Measurements from ENCODE around the gene NCAM2.

Gene NCAM2

GRCh38 chr21:21468003-21468402, 469.8 kb downstream of the NCAM2 start:
- no peak for DNase-seq

DNA sequence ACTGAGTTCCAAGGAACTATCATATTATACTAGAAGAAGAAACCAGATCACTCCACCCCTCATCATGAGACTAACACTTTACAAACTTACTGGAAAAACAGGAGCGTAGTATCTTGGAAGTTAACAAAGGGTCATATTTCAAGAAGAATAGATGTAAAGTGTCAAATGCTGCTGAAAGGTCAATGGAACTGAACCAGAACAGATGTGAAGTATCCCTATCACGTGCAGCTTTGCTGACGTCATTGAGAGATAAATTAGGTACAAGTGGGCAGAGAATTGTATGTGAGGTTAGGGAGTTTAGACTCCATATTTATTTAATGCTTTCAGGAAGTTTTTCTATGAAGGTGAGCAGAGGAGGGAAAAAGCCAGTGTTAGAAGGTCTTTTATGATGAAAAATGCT, 483.0 kb downstream of the NCAM2 start:
- DNase-seq: no peak

GRCh38 chr21:21508859-21509258, 510.6 kb downstream of the NCAM2 start:
- no peak for DNase-seq

DNA sequence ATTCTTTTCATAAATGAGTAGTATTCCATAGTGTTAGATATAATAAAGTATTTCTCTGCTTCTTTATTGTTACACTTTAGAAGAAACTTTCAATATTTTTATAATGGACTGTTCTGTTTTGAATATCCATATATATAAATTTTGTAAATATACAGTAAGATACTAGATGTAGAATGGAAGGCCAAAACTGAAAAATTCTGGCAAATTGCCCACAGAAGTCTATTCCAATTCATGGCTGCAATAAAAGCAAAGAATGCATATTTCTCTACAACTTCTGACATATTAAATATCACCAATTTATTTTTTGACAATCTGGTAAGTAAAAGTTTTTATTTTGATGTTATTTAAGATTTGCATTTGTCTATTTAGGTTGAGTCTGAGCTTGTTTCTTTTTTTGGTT, 532.5 kb downstream of the NCAM2 start:
- no peak for DNase-seq

GRCh38 chr21:21547368-21547953, 549.3 kb downstream of the NCAM2 start:
- no peak for DNase-seq

- DNase-seq: no peak
Measured at GRCh38 chr21:21559285-21560045, 561.3 kb downstream of the NCAM2 start.
